Caco-2 (cell line): ENCODE results near the gene PNKD. TPM values are rescaled to one million over a fixed set of nuclear protein-coding genes. Genes with fewer than 3 reads are reported as not detected.
A peak's percentile ranks its signal among the peaks of the same experiment; 100 is the strongest.

Source experiments
- BruUV-seq: library from RNA; stranded (reverse); fragments of 400-500 nt; replicated peaks from 2 replicates; lab custom pipeline; 2021; lab: Mats Ljungman, UMichigan
- CTCF ChIA-PET: fragments of 300-600 bp; sonication (Branson Sonifier 250); formaldehyde crosslinking; loops from one replicate; lab custom pipeline; 2022; ENCODE audit warnings: antibody characterized with exemption; lab: Charles Lee
- POLR2A ChIA-PET: fragments of 300-600 bp; sonication (Branson Sonifier 250); formaldehyde crosslinking; loops from one replicate; lab custom pipeline; 2022; ENCODE audit warnings: antibody characterized with exemption; lab: Charles Lee
- DNase-seq, 2 experiments: peaks; one replicate each; pipeline versions ENCODE4 v3.0.0 to v3.0.0-alpha.2; 2020 to 2022
- H3K27me3 ChIP-seq: replicated peaks from 2 replicates; pipeline ENCODE4 v1.6.0; 2011; ENCODE audit warnings: low read length; ENCODE audit not compliant: control insufficient read depth, insufficient read depth
- H3K36me3 ChIP-seq: 2 replicates; pipeline ENCODE4 v1.5.1; 2011; ENCODE audit warnings: low read length; ENCODE audit not compliant: control insufficient read depth, insufficient read depth
- H3K4me1 ChIP-seq: fragments of 250-450 bp; sonication (Bioruptor Pico); 2 replicates; pipeline ENCODE4 v1.5.1; 2020; ENCODE audit warnings: mild to moderate bottlenecking
- H3K4me3 ChIP-seq: 2 replicates; pipeline ENCODE4 v1.5.1; 2011; ENCODE audit warnings: low read depth, mild to moderate bottlenecking, control low read depth, low read length
- H3K9me3 ChIP-seq: fragments of 250-450 bp; sonication (Bioruptor Pico); 2 replicates; pipeline ENCODE4 v1.5.1; 2020; ENCODE audit warnings: mild to moderate bottlenecking, moderate library complexity
- H3K27ac Mint-ChIP-seq: one replicate; pipeline ENCODE4 v1.8.0; 2022; ENCODE audit warnings: mixed read lengths; ENCODE audit not compliant: unreplicated experiment
- H3K27me3 Mint-ChIP-seq: one replicate; pipeline ENCODE4 v1.8.0; 2022; ENCODE audit warnings: mixed read lengths; ENCODE audit not compliant: insufficient read depth, unreplicated experiment
- H3K36me3 Mint-ChIP-seq: one replicate; pipeline ENCODE4 v1.8.0; 2022; ENCODE audit warnings: mild to moderate bottlenecking, mixed read lengths; ENCODE audit not compliant: insufficient read depth, unreplicated experiment
- H3K4me1 Mint-ChIP-seq: one replicate; pipeline ENCODE4 v1.8.0; 2022; ENCODE audit warnings: low read depth, mixed read lengths; ENCODE audit not compliant: unreplicated experiment
- H3K4me3 Mint-ChIP-seq: one replicate; pipeline ENCODE4 v1.8.0; 2022; ENCODE audit warnings: mild to moderate bottlenecking, moderate library complexity, mixed read lengths; ENCODE audit not compliant: unreplicated experiment
- H3K9me3 Mint-ChIP-seq: one replicate; pipeline ENCODE4 v1.8.0; 2022; ENCODE audit warnings: mixed read lengths; ENCODE audit not compliant: unreplicated experiment
- CTCF ChIP-seq, 2 experiments: fragments of 200-600 bp in 1 of 2; IDR thresholded peaks; 1 replicate in 1 of 2; 2 replicates in 1 of 2; pipeline versions ENCODE4 v1.5.1 to v1.8.0; 2011 to 2022; ENCODE audit warnings: antibody characterized with exemption in 1 of 2, control low read depth in 1 of 2, inconsistent platforms in 1 of 2, low read depth in 1 of 2, low read length in 1 of 2, mild to moderate bottlenecking in 1 of 2, moderate library complexity in 1 of 2; ENCODE audit not compliant: insufficient read depth in 1 of 2, severe bottlenecking in 1 of 2, unreplicated experiment in 1 of 2
- intact Hi-C: fragments of 100-400 bp; cut with micrococcal nuclease; formaldehyde crosslinking; loops from one replicate; pipeline ENCODE4 v1.10.0; 2022; ENCODE audit not compliant: unreplicated experiment
- total RNA-seq: library from RNA; stranded (reverse); gene quantifications from 2 replicates; pipeline ENCODE4 v1.2.3, GENCODE V29; 2022

PNKD gene
- total RNA-seq, 1 experiment from 2014 or later: 39.2 TPM

- Histone ChIP-seq H3K36me3 (peaks cover 10% of the 10 kb centered on the region), H3K9me3 (no peaks in the 10 kb centered on the region), H3K27me3 (no peaks in the 10 kb centered on the region), H3K4me1 (no peaks in the 10 kb centered on the region), H3K4me3 (no peak overlapping the region)
- H3K27ac Mint-ChIP-seq: no peak overlapping the region
- intact Hi-C loops: no loop called here
- POLR2A ChIA-PET: interaction anchor here (1.0 kb wide), 1 partner anchor 14 kb away, joined by 3 read pairs; no protein-coding TSS in a partner anchor
- no TSS peak for BruUV-seq
- no peaks in the 10 kb centered on the region for H3K4me1 Mint-ChIP-seq
- TF ChIP-seq CTCF (IDR thresholded peaks at IDR 0.05; ENCODE audit: insufficient read depth in 1 of 2, low read depth in 1 of 2, low read length in 1 of 2, severe bottlenecking in 1 of 2, unreplicated experiment in 1 of 2): no peak
- no peaks in the 10 kb centered on the region for H3K9me3 Mint-ChIP-seq
- peak in 1 of 2 experiments; percentile 21 for DNase-seq
- H3K27me3 Mint-ChIP-seq: no peaks in the 10 kb centered on the region
- H3K36me3 Mint-ChIP-seq: peaks cover 90% of the 10 kb centered on the region
- H3K4me3 Mint-ChIP-seq: no peak overlapping the region
- CTCF ChIA-PET: interaction anchor here (0.6 to 1.1 kb wide), 2 partner anchors 22 to 147 kb away, joined by 3 read pairs; partner anchors contain the start of gene CTDSP1
Measured at GRCh38 chr2:218252509-218253231, 17.6 kb upstream of the PNKD start.

GRCh38 chr2:218253232-218253625 is 17.1 kb upstream of the PNKD start:
- H3K36me3 Mint-ChIP-seq: peaks cover 87% of the 10 kb centered on the region
- H3K27me3 ChIP-seq: no peaks in the 10 kb centered on the region
- H3K27me3 Mint-ChIP-seq: no peaks in the 10 kb centered on the region
- no peak overlapping the region for H3K4me3 ChIP-seq
- peaks cover 10% of the 10 kb centered on the region for H3K36me3 ChIP-seq
- peak in 1 of 2 experiments; percentile 27 for DNase-seq
- no peaks in the 10 kb centered on the region for H3K4me1 ChIP-seq
- POLR2A ChIA-PET: interaction anchor here (1.0 kb wide), 1 partner anchor 14 kb away, joined by 3 read pairs; no protein-coding TSS in a partner anchor
- TF ChIP-seq CTCF (IDR thresholded peaks at IDR 0.05; ENCODE audit: insufficient read depth in 1 of 2, low read depth in 1 of 2, low read length in 1 of 2, severe bottlenecking in 1 of 2, unreplicated experiment in 1 of 2): no peak
- CTCF ChIA-PET: interaction anchor here (1.1 kb wide), 1 partner anchor 22 kb away, joined by 3 read pairs; no protein-coding TSS in a partner anchor
- intact Hi-C loops: no loop called here
- H3K9me3 Mint-ChIP-seq: no peaks in the 10 kb centered on the region
- H3K9me3 ChIP-seq: no peaks in the 10 kb centered on the region
- H3K4me1 Mint-ChIP-seq: no peaks in the 10 kb centered on the region
- no peak overlapping the region for H3K4me3 Mint-ChIP-seq
- H3K27ac Mint-ChIP-seq: no peak overlapping the region
- no TSS peak for BruUV-seq

GRCh38 chr2:218255446-218255845 is 14.9 kb upstream of the PNKD start:
- H3K36me3 Mint-ChIP-seq: peaks cover 84% of the 10 kb centered on the region
- no peak for TF ChIP-seq CTCF (IDR thresholded peaks at IDR 0.05; ENCODE audit: insufficient read depth in 1 of 2, low read depth in 1 of 2, low read length in 1 of 2, severe bottlenecking in 1 of 2, unreplicated experiment in 1 of 2)
- no peaks in the 10 kb centered on the region for H3K27me3 ChIP-seq
- no peak overlapping the region for H3K4me3 ChIP-seq
- no peak for DNase-seq
- no peak overlapping the region for H3K27ac Mint-ChIP-seq
- no peaks in the 10 kb centered on the region for H3K27me3 Mint-ChIP-seq
- no peaks in the 10 kb centered on the region for H3K9me3 ChIP-seq
- H3K4me1 ChIP-seq: no peaks in the 10 kb centered on the region
- no peaks in the 10 kb centered on the region for H3K4me1 Mint-ChIP-seq
- no peak overlapping the region for H3K4me3 Mint-ChIP-seq
- ChIA-PET CTCF (interaction anchor here (1.0 kb wide), 1 partner anchor 25 kb away, joined by 4 read pairs; no protein-coding TSS in a partner anchor), POLR2A (no interaction called here)
- BruUV-seq: no TSS peak
- peaks cover 7% of the 10 kb centered on the region for H3K36me3 ChIP-seq
- intact Hi-C loops: no loop called here
- H3K9me3 Mint-ChIP-seq: no peaks in the 10 kb centered on the region
